HG02763 (cell line): ENCODE measurements around the gene UMAD1.

Experiments
- ATAC-seq: cut with Tn5 transposase; IDR thresholded peaks from one replicate; pipeline ENCODE4 v1.9.1; 2021; ENCODE audit warnings: mild to moderate bottlenecking, moderate library complexity; ENCODE audit not compliant: unreplicated experiment

The UMAD1 gene

GRCh38 chr7:7720193-7720592, 79.6 kb downstream of the UMAD1 start:
- ATAC-seq, result no peak

GRCh38 chr7:7720750-7721621, 80.4 kb downstream of the UMAD1 start:
- no peak for ATAC-seq

GRCh38 chr7:7731732-7732131, 91.2 kb downstream of the UMAD1 start:
- ATAC-seq, result no peak

GRCh38 chr7:7732621-7733281, 92.2 kb downstream of the UMAD1 start:
- no peak for ATAC-seq

GRCh38 chr7:7736671-7737070, 96.1 kb downstream of the UMAD1 start:
- ATAC-seq, result no peak

- no peak for ATAC-seq
Observed at GRCh38 chr7:7737674-7738073, 97.1 kb downstream of the UMAD1 start.

GRCh38 chr7:7738177-7738576, 97.6 kb downstream of the UMAD1 start:
- ATAC-seq, result no peak

GRCh38 chr7:7738622-7739021, 98.1 kb downstream of the UMAD1 start:
- no peak for ATAC-seq

- ATAC-seq, result no peak
Observed at GRCh38 chr7:7739204-7740036, 98.9 kb downstream of the UMAD1 start.

GRCh38 chr7:7740037-7740355, 99.4 kb downstream of the UMAD1 start:
- no peak for ATAC-seq

- ATAC-seq, result no peak
Observed at GRCh38 chr7:7742223-7742622, 101.7 kb downstream of the UMAD1 start.

- no peak for ATAC-seq
Observed at GRCh38 chr7:7745258-7745657, 104.7 kb downstream of the UMAD1 start.

GRCh38 chr7:7745966-7746365, 105.4 kb downstream of the UMAD1 start:
- ATAC-seq, result no peak

- ATAC-seq, result no peak
Observed at GRCh38 chr7:7746458-7746857, 105.9 kb downstream of the UMAD1 start.

GRCh38 chr7:7750571-7751242, 110.2 kb downstream of the UMAD1 start:
- no peak for ATAC-seq

GRCh38 chr7:7751243-7752092, 110.9 kb downstream of the UMAD1 start:
- no peak for ATAC-seq

- no peak for ATAC-seq
Observed at GRCh38 chr7:7756577-7756976, 116.0 kb downstream of the UMAD1 start.

- no peak for ATAC-seq
Observed at GRCh38 chr7:7757576-7757975, 117.0 kb downstream of the UMAD1 start.

GRCh38 chr7:7761340-7761973, 120.9 kb downstream of the UMAD1 start:
- no peak for ATAC-seq
